Effector CD4-positive, alpha-beta T cell (primary cell): ENCODE measurements around the gene RNASE13.
"Not testable (repeated sequence)": the region's sequence is repeated elsewhere in the genome, so short reads cannot be mapped to it uniquely, and the experiment has no call there.

Experiments used
- DNase-seq: peaks from one replicate; pipeline ENCODE4 v3.0.0-alpha.2; 2020

The RNASE13 gene

DNA sequence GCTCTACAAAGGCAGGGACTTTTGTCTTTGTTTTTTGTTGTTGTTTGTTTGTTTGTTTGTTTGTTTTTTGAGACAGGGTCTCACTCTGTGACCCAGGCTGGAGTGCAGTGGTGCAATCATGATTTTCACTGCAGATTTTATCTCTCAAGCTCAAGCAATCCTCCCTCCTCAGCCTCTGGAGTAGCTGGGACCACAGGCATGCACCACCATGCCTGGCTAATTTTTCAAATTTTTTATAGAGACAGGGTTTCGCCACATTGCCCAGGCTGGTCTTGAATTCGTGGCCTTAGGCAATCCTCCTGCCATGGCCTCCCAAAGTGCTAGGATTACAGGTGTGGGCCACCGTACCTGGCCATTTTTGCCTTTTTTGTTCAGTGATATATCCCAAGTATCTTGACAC is 6.3 kb upstream of the RNASE13 start:
- not testable (repeated sequence) for DNase-seq

DNA sequence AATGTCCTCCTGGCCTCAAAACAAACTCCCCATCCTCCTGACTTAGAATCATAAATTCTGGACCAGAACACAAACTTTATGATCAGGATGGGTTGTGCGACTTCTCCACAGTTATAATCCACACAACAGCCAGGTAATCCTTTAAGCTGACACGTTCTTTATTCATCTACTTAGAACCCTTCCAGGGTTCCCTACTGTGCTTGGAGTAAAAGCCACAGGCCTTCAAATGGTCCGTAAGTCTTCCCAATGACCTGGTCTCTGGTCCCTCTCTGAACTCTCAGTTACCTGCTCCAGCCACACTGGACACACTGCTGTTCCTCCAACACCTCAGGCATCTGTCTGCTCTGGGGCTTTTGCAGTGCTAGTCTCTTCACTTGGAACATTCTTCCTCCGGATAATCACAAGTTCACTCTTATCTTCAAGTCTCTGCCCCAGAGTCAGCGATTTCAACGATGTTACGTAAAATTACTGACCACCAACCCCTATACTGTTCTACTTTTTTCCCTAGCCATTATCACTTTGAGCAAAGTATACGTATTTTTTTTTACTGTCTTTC is 5.8 kb upstream of the RNASE13 start:
- no peak for DNase-seq

DNA sequence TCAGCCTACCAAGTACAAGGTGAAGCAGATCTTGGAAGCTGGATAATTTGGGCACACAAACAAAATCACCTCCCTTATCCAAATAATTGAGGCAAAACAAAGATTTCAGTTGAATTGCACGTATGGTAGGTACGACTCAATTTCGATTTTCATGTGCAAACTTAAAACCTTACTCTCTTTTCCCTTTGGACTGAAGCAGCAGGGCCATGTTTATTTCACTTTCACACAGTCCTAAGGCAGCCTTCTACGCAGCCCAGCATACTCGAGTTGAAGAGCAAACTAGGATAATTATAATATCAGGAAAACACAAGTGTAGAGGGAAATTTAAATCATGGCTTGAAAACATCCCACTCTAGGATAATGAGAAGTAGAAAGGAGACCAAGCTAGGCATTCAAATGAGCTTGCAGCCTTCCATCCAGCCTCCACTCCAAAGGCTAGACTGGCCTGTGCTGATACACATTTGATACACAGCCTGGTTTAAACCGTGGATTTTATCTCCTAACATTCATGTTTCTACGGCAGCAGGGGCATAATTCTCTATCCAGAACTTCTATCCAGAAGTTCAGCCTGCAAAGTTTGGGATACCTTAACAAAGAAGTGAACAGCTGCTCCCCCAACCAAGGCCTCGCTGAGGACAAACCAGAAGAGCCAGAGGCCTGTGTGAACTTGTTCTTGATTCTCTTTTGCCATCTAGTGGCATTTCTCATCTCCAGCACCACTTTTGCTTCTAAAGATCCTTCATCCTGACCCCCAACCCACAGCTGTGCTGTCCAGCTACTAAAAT is 5.2 kb upstream of the RNASE13 start:
- no peak for DNase-seq

DNA sequence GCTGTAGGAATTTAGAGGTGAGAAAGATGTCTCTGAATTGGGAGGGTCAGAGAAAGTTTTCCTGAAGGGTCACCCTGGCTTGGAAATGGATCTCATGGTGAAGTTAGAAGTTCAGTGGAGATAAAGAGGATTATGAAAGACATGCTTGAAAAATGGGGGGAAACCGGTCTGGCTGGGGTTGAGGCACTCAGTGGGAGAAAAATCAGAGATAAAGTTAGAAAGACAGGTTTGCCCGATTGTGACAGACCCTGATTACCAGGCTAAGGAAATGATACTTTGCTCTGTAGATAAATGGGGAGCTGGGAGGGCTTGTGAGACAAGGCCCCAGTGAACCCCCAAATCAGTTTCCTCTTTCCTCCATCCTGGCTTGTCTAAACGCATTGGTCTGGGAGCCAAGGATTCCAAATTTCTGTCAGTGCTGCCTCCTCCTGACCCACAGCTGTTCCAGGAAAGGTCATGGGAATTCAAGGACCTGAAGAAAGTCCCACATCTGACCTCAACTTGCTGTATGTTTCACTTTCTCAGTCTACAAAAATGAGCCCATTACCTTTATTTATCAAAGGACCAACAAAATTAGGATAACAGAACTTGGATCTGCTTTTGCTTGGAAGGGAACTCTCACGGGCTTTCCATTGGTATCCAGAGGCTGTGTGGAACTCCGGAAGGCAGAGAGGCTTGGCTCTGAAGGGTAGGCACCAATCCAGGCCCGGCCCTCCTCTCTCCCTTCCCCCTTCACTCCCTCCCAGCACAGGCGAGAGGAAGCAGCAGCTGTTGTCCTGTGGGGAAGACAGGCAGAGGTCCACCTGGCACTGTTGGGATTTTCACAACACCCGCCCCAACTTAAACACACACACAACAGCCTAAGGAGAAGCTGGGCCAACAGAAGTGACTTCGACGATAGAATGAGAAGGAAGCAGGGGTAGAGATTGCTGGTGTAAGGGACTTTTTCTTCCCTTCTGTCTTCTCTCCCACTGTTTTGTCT is 4.1 kb upstream of the RNASE13 start:
- DNase-seq, result no peak

DNA sequence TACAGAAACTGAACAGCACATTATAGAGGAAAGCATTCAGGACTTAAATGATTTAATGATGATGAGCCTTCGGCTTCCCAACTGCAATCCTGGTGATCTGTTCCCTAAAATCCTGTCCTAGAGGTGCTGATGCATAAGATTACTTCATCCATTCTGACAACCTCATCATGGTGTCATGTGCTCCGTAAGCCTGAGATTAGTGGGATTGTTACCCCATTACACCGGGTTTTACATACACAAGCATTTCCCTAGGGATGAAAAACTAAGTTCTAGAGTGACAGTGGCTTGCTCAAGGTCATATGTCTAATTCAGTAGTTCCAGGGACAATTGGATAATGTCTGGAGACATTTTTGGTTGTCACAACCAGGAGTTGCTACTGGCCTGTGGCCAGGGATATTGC is 2.5 kb upstream of the RNASE13 start:
- no peak for DNase-seq

DNA sequence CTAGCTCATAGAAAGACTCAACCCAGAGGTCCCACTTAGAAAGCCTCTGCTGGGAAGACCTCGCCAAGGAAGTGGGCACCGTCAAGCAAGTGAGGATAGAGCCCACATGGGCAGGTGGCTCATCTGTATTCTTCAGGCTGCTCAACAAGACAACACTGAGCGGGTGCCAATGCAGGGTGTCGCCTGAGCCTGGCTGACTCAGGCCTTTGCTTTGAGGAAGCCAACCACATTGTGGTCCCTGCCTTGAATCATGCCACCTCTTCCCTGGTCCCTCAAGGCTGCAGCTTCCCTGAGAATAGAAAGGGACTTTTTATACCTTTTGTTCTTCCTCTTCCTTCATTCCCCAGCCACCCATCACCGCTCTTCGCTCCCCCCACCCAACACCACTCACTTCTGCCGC is 2.1 kb upstream of the RNASE13 start:
- DNase-seq, result no peak

DNA sequence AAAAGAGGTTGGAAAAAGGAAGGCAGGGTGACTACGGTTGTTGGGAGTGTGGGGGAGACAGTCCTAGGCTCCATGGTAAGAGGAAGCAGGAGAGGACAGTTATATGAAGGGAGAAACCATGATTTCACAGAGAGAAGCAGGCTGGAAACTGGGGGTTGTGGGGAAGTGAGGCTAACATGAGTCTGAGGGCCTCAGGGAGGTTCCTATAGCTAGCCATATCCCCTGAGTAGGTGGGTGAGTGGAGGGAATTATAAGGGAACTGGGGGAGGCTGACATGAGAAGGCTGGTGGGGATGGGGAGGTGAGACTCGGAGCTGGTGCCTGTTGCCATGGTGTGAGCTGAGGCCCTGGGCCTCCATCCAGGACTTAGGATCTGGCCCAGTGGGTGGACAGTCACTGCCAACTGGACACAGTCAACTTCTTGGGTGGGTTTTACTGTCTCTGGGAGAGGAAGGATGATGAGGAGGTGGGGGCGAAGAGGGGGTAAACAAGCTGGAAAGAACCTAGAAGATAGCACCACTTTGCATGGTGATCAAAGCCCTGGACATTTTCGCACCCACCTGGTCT is 1.4 kb downstream of the RNASE13 start:
- DNase-seq, result no peak

DNA sequence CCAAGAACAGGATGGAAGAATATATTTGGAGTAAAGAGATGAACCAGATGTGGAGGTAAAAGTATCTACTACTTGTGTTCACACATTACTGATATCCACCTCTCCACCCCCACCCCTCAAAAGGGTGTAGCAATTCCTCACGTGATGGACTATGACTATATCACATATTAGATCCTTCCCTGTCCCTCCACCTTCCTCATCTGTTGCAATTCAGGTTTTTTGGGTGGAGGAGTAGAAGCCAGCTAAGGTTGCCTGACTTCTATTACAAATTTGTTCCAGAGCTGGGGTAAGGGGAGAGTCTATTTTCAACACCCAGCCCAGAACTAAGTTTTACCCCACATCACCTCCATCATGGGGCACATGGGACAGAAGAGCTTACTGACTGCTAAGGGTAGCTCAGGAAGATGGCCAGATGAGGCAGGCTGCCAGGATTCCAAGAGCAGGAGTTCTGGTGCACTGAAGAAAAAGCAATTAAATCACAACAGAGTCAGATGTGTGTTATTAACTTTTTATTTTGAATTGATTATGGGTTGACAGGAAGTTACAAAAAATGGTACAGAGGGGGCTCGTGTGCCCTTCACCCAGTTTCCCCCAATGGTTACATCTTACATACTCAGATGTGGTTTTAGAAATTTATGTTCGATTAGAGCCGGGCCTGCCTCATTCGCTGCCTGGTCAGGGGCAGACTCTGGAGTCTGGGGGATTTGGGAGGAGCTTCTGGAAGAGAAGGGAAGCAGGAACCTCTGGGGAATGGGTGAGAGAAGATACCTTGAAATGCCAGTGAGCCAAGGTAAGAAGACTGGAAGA is 2.1 kb downstream of the RNASE13 start:
- DNase-seq, result no peak

DNA sequence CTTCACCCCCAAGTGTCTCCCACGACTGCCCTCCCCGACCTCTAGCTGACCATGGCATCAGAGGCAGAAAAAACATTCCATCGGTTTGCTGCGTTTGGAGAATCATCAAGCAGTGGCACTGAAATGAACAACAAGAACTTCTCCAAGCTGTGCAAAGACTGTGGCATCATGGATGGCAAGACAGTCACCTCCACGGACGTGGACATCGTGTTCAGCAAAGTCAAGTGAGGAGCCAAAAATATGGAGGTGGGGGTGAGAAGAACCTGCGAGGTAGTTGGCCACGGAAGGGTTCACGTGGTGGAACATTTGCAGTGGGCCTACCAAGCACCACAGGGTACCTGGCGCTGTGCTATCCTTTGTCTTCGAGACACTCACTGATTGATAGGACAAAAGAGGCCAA is 4.1 kb downstream of the RNASE13 start:
- no peak for DNase-seq

DNA sequence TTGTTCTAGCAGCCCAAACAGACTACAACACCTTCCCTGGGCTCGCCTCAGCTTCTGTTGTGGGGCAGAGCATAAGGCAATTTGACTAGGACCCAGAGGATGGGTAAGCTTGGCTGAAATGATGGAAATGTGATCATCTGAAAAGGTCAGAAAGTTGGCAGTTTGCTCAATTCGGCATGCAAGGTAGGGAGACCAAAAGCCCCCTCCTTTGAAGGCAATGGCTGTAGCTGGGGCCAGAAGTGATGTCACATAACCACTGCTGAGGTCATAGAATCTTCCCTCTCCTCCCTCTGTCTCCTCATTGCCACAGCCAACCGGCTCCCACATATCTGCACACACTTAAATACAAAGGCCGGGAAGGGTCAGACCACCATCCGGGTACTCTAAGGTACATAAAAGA is 4.7 kb downstream of the RNASE13 start, which contains the start of gene TPPP2:
Gene TPPP2, plus strand, starts transcription at position 301 of the 400 bp plus-strand sequence. CDS start 365 bp downstream, outside the sequence.
- DNase-seq, result no peak

DNA sequence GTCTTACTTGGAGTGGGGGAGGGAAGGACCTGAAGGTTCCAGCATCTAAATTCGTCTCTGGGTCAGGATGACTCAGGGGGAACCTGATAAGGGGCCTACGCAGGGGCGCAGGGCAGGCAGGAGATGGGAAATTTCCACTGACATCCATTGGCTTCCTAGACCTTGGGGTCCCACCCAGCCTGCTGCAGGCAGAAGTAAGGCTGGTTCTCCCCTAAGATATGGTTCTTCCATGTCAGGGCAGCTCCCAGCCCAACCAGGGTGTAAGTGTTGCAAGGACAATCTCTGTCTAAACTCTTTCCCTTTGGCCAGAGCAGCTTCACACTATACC is 7.7 kb downstream of the RNASE13 start:
- DNase-seq, result no peak

DNA sequence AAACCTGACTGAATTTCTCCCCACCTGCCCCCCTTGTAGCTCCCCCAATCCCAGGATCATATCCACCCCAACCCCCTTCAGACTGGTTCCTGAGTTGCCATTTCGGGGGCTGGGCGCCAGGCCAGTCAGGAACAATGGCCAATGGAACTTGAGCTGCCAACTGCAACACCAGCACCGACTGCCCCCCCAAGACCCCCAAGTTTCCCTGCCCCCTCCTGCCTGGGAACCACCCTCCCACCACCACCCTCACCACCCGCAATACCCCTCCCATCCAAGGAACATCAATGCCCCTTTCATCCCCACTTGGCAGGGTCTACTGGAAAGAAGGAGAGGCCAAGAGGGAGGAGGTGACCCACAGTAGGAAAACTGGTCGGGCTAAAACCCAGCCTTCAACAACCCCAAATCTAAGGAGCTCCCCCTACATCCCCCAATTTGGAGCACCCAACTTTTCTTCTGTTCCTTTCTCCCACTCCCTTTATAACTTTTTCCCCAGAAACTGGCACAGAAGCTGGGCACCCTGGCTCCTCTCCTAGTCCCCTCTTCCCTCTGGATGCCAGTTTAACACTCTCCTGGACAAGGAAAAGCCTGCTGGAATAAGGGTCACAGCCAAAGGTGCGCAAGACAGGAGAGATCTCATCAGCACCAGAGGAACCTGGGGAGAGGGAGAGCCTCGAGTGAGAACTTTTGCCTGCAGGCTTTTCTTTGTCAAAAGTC is 8.2 kb downstream of the RNASE13 start:
- no peak for DNase-seq

DNA sequence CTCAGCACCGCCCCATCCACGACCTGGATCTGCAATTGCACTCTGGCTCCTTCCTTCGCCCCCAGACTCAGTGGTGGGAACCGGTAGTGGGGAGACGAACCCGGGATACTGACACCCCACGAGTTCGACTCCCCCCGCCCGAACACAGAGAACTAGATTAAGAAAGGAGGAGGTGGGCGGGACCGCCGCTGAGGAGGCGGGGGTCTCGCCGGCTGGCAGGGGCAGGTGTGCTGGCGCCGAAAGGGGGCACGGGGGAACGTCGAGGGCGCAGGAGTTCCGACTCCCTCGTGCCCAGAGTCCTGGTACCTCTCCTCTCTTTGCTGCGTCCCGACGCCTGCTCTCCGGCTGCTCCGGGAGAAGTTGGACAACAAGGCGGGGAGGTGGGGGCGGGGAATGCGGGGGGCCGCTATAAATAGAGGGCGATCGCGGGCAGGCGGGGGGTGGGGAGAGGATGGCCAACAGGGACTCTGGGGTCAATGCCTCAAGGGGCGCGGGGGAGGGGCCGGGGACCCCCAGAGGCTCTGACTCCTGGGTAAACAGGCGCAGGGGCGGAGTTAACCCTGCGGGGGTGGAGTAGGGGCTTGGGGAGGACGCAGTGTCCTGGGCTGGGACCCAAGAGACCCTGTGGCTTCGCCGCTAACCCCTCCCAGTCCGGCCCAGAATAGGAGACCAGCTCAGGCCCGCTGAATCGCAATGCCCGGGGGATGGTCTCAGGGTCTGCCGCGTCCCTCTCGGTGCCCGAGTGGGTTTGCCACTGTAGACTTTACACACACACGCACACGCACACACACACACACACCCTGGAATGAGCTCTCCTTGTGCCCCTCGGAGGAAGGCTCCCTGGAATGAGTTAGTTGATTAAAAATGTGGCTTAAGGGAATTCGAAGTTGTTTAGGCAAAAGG is 9.0 kb downstream of the RNASE13 start:
- no peak for DNase-seq

DNA sequence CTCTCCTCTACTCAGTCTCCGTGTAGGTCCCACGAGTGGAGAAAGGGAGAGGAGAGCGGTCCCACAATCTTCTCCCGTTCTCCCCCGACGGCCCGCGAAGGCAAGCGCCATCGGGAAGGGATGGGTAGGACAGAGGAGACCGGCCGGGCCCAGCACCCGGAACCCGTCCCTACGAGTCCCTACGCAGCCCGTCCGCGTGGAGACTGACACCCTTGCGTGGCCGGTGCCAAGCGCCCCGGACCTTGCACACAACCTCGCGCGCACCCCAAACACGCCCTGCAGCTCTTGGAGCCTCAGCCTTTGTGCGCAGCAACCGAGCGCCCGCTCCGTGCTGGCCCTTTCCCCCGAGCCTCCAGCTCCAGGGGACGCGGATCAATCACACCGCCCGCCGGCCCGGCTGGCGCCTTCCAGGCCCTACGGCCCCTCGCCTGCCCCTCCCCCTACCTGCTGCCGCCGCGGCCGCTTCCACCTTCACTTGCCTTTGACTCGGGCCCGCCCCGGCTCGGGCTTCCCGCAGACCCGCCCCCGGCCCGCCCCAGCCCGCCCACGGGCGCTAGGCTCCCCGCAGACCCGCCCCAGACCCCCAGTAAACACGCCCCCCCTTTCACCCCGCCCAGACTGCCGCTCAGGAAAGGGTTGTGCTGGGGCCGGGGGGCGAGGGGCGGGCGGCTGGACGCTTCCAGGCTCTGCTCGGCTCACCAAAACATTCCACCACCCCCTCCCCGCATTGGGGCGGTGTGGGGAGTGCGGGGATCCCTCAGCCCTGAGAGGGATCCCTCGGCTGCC is 9.8 kb downstream of the RNASE13 start, which contains the start of gene NDRG2:
Gene NDRG2, minus strand, starts transcription at position 477 of the 786 bp plus-strand sequence. CDS start 1,746 bp downstream, outside the sequence.
- DNase-seq, result peak; percentile 69

DNA sequence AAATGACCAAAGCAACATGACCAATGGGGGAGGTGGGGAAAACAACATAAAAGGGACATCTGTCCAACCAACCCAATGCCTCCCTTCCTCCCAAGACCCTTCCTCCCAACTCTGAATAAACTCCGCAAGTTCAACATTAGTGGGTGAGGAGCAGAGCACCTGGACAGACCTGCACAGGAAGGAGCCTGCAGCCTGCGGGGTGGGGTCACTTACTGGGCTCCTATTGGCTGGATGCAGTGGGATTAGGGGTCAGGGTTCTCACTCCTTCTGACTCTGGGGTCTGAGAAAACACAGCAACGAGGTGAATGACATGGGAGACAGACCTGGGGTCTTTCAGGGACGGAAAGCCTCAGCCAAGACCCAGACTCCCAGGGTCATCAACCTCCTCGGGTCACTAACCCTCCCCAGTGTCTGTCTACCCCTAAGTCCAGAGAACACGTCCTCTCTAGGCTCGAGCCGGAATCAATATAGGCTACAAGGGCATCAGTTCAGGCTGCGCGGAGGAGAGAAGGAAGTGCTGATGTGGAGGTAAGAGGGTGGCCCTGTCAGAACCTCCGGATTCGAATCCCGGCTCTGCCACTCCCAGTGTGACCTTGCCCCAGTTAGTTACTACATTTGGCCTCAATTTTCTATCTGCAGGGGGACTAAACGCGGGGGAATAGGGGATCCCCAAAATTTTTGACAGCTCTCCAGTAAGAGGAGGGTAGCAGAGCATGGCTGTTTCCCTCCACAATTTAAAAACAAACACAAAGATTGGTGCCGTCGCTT is 10.6 kb downstream of the RNASE13 start:
- DNase-seq, result no peak

DNA sequence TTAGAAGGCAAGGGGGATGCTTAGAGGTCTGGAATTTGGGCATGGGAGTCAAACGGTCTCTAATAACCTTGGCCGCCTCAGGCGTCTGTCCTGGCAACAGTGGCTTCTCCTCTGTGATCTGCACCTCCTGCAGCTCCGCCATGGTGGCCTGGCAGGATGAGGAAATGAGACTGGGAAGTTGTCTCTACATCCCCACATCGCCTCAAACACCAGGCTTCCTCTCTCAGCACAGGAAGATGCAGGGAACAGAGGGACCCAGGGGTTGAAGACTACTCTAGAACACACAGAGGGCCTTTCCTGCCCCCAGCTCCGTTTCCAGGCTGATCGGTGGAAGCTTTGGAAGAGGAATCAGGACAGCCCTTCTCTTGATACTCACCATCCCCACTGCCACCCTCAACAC is 11.4 kb downstream of the RNASE13 start:
- DNase-seq, result no peak

DNA sequence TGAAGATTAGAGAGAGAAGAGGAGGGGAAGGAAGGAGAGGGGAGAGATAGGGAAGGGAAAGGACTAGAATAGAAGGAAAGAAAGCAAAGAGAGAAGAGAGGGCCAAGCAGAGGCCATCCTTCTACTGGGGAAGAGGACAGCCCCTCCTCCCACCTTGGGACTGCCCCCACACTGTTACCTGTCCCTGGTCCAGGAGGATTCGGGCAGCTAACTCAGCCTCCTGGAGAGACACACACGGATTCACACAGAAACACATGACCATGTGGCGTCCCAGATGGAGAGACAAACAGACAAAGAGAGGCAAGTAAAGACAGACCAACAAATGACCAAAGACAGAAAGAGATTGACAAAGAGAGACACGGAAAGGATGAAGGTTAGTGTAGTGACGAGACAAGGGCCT is 11.9 kb downstream of the RNASE13 start:
- DNase-seq, result no peak

DNA sequence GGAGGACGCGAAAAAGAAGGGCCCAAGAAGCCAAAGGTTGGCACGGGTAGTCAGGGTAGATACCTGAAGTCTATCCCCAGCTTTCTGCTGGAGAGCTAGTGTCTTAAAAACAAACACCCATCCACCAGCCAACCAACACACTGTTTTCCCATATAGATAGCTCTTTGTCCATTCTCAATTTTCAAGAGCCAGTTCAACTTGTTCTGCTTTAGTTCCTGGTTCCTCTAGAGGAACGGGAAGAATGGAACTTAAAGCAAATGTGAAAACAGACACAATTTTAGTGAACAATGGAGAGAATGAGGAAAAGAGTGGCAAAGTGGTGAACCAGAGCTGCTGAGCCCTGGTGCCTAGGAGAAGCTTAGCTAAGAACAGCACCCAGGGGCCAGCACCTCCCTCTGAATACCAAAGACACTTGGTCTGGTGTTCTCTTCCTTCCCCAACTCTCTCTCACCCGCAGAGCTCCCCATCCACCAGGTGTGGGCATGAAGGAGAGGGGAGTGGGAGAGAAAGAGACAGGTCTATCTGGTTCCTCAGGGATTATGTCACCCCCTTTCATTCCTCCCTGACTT is 13.5 kb downstream of the RNASE13 start:
- no peak for DNase-seq
